DND-41 (cell line): ENCODE results near the gene CFAP97D2.

ENCODE experiments used
- CTCF ChIP-seq: IDR thresholded peaks from 2 replicates; pipeline ENCODE4 v1.5.1; 2012; ENCODE audit warnings: borderline replicate concordance, low read length, moderate library complexity, mild to moderate bottlenecking; ENCODE audit not compliant: poor library complexity, severe bottlenecking; ENCODE audit errors: extremely low read depth
- EZH2 ChIP-seq: IDR thresholded peaks from 3 replicates; pipeline ENCODE4 v1.6.1; 2012; ENCODE audit warnings: borderline replicate concordance, low read depth, mild to moderate bottlenecking, moderate library complexity, low read length, inconsistent platforms; ENCODE audit not compliant: severe bottlenecking

GRCh38 chr13:114129649-114130062 is 49.4 kb upstream of the CFAP97D2 start:
- TF ChIP-seq CTCF, result no peak
- TF ChIP-seq EZH2, result no peak
